Neural cell (in vitro differentiated cells): Measurements from ENCODE around the gene MAP3K5. TPM values are rescaled to one million over a fixed set of nuclear protein-coding genes. Genes with fewer than 3 reads are reported as not detected.

ENCODE experiments used
- H2AFZ ChIP-seq: fragments of 200-600, 300-800 bp; sonication (generic), shearing (Covaris generic); 2 replicates; pipeline ENCODE4 v1.6.0; 2014; ENCODE audit warnings: low read depth, mild to moderate bottlenecking, antibody characterized with exemption, low read length, moderate library complexity
- H3F3A ChIP-seq: fragments of 200-600 bp; shearing (Covaris generic); 2 replicates; pipeline ENCODE4 v1.6.1; 2016; ENCODE audit warnings: mild to moderate bottlenecking, moderate library complexity, mixed read lengths, antibody characterized with exemption, low read length; ENCODE audit not compliant: insufficient read depth, poor library complexity, severe bottlenecking
- H3K27ac ChIP-seq: fragments of 200-600, 300-800 bp; sonication (generic), shearing (Covaris generic); 2 replicates; pipeline ENCODE4 v1.5.1; 2014; ENCODE audit warnings: mild to moderate bottlenecking, low read length, moderate library complexity
- H3K27me3 ChIP-seq: fragments of 300-800, 200-600 bp; sonication (generic), shearing (Covaris generic); 2 replicates; pipeline ENCODE4 v1.6.0; 2014; ENCODE audit warnings: mild to moderate bottlenecking, low read depth, low read length, moderate library complexity; ENCODE audit not compliant: insufficient read depth
- H3K36me3 ChIP-seq: fragments of 300-800, 200-600 bp; sonication (generic), shearing (Covaris generic); 2 replicates; pipeline ENCODE4 v1.5.1; 2014; ENCODE audit warnings: mild to moderate bottlenecking, antibody characterized with exemption, low read length, moderate library complexity; ENCODE audit not compliant: insufficient read depth
- H3K4me2 ChIP-seq: fragments of 300-800, 200-600 bp; sonication (generic), shearing (Covaris generic); 2 replicates; pipeline ENCODE4 v1.6.0; 2014; ENCODE audit warnings: mild to moderate bottlenecking, low read length
- H3K4me3 ChIP-seq: fragments of 300-800, 200-600 bp; sonication (generic), shearing (Covaris generic); 2 replicates; pipeline ENCODE4 v1.5.1; 2014; ENCODE audit warnings: mild to moderate bottlenecking, low read length, moderate library complexity
- H3K79me2 ChIP-seq: fragments of 200-600 bp; shearing (Covaris generic); replicated peaks from 2 replicates; pipeline ENCODE4 v1.6.0; 2014; ENCODE audit warnings: mild to moderate bottlenecking, low read length, moderate library complexity; ENCODE audit not compliant: insufficient read depth
- H3K9ac ChIP-seq: fragments of 300-800, 200-600 bp; sonication (generic), shearing (Covaris generic); 2 replicates; pipeline ENCODE4 v1.6.1; 2016; ENCODE audit warnings: mild to moderate bottlenecking, low read length, mixed read lengths
- H3K9me2 ChIP-seq: fragments of 200-600 bp; shearing (Covaris generic); 2 replicates; pipeline ENCODE4 v1.6.1; 2016; ENCODE audit warnings: mild to moderate bottlenecking, low read length, mixed read lengths; ENCODE audit not compliant: insufficient read depth
- H3K9me3 ChIP-seq: fragments of 200-600, 300-800 bp; sonication (generic), shearing (Covaris generic); 2 replicates; pipeline ENCODE4 v1.6.1; 2016; ENCODE audit warnings: mild to moderate bottlenecking, mixed run types, low read length, moderate library complexity, mixed read lengths
- H4K20me1 ChIP-seq: fragments of 200-600 bp; shearing (Covaris generic); 2 replicates; pipeline ENCODE4 v1.6.1; 2016; ENCODE audit warnings: mild to moderate bottlenecking, mixed run types; ENCODE audit not compliant: insufficient read depth
- EP300 ChIP-seq: fragments of 450-650 bp; conservative IDR thresholded peaks from 2 replicates; pipeline ENCODE4 v1.6.1; 2014; ENCODE audit warnings: antibody characterized with exemption, mild to moderate bottlenecking, moderate library complexity; ENCODE audit not compliant: poor library complexity, severe bottlenecking
- EZH2 ChIP-seq: fragments of 200-600, 300-800 bp; shearing (Covaris generic), sonication (generic); IDR thresholded peaks from 2 replicates; pipeline ENCODE4 v1.6.1; 2014; ENCODE audit warnings: antibody characterized with exemption, low read length, borderline replicate concordance, mild to moderate bottlenecking; ENCODE audit not compliant: insufficient read depth, poor library complexity, severe bottlenecking
- MXI1 ChIP-seq: fragments of 450-650 bp; conservative IDR thresholded peaks from 2 replicates; pipeline ENCODE4 v1.6.1; 2014; ENCODE audit warnings: antibody characterized with exemption, mild to moderate bottlenecking; ENCODE audit not compliant: poor library complexity, severe bottlenecking
- POLR2AphosphoS5 ChIP-seq: IDR thresholded peaks from 2 replicates; pipeline ENCODE4 v1.6.1; 2012
- RAD21 ChIP-seq: fragments of 450-650 bp; conservative IDR thresholded peaks from 2 replicates; pipeline ENCODE4 v1.6.1; 2014; ENCODE audit warnings: antibody characterized with exemption, mild to moderate bottlenecking, moderate library complexity
- SMC3 ChIP-seq: fragments of 450-650 bp; conservative IDR thresholded peaks from 2 replicates; pipeline ENCODE4 v1.6.1; 2014; ENCODE audit warnings: antibody characterized with exemption, mild to moderate bottlenecking, moderate library complexity; ENCODE audit not compliant: poor library complexity
- TAF1 ChIP-seq: IDR thresholded peaks from 2 replicates; pipeline ENCODE4 v1.6.1; 2012; ENCODE audit warnings: low read depth
- polyA plus RNA-seq: library from polyadenylated mRNA; depleted of rRNA; stranded (reverse); fragments of >200 nt; gene quantifications from 2 replicates; pipeline ENCODE4 v1.2.3, GENCODE V29; 2014
- TF ChIP-seq, protein P1 (sequence below): fragments of 450-650 bp; IDR thresholded peaks from 2 replicates; pipeline ENCODE4 v1.5.1; 2014; ENCODE audit warnings: antibody characterized with exemption, mild to moderate bottlenecking, moderate library complexity; ENCODE audit not compliant: poor library complexity, severe bottlenecking
- TF ChIP-seq, protein P2 (sequence below): IDR thresholded peaks from 2 replicates; pipeline ENCODE4 v1.6.1; 2012; ENCODE audit warnings: borderline replicate concordance

Gene MAP3K5
- polyA plus RNA-seq, 1 donor from 2014 or later, result 2.0 TPM

- Histone ChIP-seq H3K9ac (no peak overlapping the region), H3K27me3 (no peaks in the 10 kb centered on the region), H3K36me3 (no peaks in the 10 kb centered on the region), H3K4me3 (no peak overlapping the region), H4K20me1 (no peaks in the 10 kb centered on the region), H3K9me2 (no peaks in the 10 kb centered on the region), H3K9me3 (no peaks in the 10 kb centered on the region), H3K79me2 (no peaks in the 10 kb centered on the region), H2AFZ (no peak overlapping the region), H3K27ac (no peak overlapping the region), H3F3A (no peaks in the 10 kb centered on the region), H3K4me2 (no peak overlapping the region)
- TF ChIP-seq POLR2AphosphoS5 (no peak), SMC3 (no peak), EP300 (no peak), MXI1 (no peak), TAF1 (no peak), RAD21 (no peak), EZH2 (no peak)
- TF ChIP-seq, protein P1, sequence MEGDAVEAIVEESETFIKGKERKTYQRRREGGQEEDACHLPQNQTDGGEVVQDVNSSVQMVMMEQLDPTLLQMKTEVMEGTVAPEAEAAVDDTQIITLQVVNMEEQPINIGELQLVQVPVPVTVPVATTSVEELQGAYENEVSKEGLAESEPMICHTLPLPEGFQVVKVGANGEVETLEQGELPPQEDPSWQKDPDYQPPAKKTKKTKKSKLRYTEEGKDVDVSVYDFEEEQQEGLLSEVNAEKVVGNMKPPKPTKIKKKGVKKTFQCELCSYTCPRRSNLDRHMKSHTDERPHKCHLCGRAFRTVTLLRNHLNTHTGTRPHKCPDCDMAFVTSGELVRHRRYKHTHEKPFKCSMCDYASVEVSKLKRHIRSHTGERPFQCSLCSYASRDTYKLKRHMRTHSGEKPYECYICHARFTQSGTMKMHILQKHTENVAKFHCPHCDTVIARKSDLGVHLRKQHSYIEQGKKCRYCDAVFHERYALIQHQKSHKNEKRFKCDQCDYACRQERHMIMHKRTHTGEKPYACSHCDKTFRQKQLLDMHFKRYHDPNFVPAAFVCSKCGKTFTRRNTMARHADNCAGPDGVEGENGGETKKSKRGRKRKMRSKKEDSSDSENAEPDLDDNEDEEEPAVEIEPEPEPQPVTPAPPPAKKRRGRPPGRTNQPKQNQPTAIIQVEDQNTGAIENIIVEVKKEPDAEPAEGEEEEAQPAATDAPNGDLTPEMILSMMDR, result no peak
- TF ChIP-seq, protein P2, sequence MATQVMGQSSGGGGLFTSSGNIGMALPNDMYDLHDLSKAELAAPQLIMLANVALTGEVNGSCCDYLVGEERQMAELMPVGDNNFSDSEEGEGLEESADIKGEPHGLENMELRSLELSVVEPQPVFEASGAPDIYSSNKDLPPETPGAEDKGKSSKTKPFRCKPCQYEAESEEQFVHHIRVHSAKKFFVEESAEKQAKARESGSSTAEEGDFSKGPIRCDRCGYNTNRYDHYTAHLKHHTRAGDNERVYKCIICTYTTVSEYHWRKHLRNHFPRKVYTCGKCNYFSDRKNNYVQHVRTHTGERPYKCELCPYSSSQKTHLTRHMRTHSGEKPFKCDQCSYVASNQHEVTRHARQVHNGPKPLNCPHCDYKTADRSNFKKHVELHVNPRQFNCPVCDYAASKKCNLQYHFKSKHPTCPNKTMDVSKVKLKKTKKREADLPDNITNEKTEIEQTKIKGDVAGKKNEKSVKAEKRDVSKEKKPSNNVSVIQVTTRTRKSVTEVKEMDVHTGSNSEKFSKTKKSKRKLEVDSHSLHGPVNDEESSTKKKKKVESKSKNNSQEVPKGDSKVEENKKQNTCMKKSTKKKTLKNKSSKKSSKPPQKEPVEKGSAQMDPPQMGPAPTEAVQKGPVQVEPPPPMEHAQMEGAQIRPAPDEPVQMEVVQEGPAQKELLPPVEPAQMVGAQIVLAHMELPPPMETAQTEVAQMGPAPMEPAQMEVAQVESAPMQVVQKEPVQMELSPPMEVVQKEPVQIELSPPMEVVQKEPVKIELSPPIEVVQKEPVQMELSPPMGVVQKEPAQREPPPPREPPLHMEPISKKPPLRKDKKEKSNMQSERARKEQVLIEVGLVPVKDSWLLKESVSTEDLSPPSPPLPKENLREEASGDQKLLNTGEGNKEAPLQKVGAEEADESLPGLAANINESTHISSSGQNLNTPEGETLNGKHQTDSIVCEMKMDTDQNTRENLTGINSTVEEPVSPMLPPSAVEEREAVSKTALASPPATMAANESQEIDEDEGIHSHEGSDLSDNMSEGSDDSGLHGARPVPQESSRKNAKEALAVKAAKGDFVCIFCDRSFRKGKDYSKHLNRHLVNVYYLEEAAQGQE, result no peak
Observed at GRCh38 chr6:136699358-136699757, 92.9 kb downstream of the MAP3K5 start.

DNA sequence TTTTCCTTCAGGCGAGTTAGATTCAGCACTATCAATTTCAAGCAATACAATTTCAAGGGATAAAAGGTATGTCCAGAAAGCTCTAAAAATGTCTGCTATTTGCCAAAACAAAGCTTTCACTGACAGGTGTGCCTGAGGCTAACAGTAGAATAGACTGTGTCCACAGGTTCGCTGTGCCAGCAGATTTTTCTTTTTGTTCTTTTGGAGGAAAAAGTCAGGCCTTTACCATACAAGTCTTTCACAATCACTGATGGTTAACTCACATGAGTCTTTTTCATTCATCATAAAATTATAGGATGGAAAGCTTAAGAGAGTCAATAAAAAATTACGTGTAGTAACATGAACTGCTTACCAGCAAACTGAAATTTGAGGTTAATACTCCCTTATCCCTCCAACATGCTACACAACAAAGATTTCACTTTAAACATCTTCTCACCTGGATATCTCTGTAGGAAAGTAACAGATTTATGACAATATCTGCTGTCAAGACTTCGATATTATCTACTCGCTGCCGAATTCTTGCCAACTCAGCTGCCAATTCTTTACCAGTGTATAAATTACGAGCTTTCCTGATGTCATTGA lies 95.4 kb downstream of the MAP3K5 start:
- H3K79me2 ChIP-seq, result no peaks in the 10 kb centered on the region

GRCh38 chr6:136696238-136696637 lies 96.0 kb downstream of the MAP3K5 start:
- Histone ChIP-seq H3K79me2 (no peaks in the 10 kb centered on the region), H3K27ac (no peak overlapping the region), H2AFZ (no peak overlapping the region), H3F3A (no peaks in the 10 kb centered on the region), H3K4me3 (no peak overlapping the region), H3K4me2 (no peak overlapping the region), H3K9me2 (no peaks in the 10 kb centered on the region), H4K20me1 (no peaks in the 10 kb centered on the region), H3K36me3 (no peaks in the 10 kb centered on the region), H3K9ac (no peak overlapping the region), H3K27me3 (no peaks in the 10 kb centered on the region), H3K9me3 (no peaks in the 10 kb centered on the region)
- no peak for TF ChIP-seq RAD21
- TF ChIP-seq, protein P2, result no peak
- no peak for TF ChIP-seq EZH2
- TF ChIP-seq, protein P1, result no peak
- TF ChIP-seq SMC3, result no peak
- TF ChIP-seq MXI1, result no peak
- no peak for TF ChIP-seq TAF1
- TF ChIP-seq EP300, result no peak
- TF ChIP-seq POLR2AphosphoS5, result no peak

More for the DNA sequence above, 95.4 kb downstream of the MAP3K5 start:
- Histone ChIP-seq H3K36me3 (no peaks in the 10 kb centered on the region), H3K9ac (no peak overlapping the region), H3K9me2 (no peaks in the 10 kb centered on the region), H3K4me3 (no peak overlapping the region), H3K9me3 (no peaks in the 10 kb centered on the region), H3F3A (no peaks in the 10 kb centered on the region), H4K20me1 (no peaks in the 10 kb centered on the region), H3K27ac (no peak overlapping the region), H3K4me2 (no peak overlapping the region), H3K27me3 (no peaks in the 10 kb centered on the region), H2AFZ (no peak overlapping the region)
- TF ChIP-seq EZH2, result no peak
